ENCODE data around the gene TSLP.

DNA sequence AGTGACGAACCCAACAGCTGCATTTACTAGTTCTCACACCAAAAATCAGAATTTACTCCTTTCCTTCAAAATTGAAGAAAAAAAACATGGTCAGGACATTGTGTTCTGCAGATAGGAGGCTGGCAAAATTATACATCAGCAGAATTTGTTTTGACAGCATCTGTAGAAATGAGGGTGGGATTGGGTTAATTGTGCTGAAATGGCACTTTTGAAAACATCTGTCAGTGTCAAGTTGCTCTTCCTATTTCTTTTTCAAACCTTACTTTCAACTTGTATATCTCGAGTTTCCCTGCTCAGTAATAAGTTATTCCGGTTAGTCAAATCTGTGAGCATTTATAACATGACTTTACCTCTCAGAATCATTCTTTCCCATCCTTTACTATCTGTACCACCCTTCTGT is 40.4 kb downstream of the TSLP start:
- TF ChIP-seq, protein P1, sequence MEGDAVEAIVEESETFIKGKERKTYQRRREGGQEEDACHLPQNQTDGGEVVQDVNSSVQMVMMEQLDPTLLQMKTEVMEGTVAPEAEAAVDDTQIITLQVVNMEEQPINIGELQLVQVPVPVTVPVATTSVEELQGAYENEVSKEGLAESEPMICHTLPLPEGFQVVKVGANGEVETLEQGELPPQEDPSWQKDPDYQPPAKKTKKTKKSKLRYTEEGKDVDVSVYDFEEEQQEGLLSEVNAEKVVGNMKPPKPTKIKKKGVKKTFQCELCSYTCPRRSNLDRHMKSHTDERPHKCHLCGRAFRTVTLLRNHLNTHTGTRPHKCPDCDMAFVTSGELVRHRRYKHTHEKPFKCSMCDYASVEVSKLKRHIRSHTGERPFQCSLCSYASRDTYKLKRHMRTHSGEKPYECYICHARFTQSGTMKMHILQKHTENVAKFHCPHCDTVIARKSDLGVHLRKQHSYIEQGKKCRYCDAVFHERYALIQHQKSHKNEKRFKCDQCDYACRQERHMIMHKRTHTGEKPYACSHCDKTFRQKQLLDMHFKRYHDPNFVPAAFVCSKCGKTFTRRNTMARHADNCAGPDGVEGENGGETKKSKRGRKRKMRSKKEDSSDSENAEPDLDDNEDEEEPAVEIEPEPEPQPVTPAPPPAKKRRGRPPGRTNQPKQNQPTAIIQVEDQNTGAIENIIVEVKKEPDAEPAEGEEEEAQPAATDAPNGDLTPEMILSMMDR (IDR thresholded peaks at IDR 0.05) = no peak
- no peak for TF ChIP-seq POLR2A (IDR thresholded peaks at IDR 0.05)
